Measurements from ENCODE around the gene POMGNT2.

Gene POMGNT2

GRCh38 chr3:43030162-43030935, 75.5 kb downstream of the POMGNT2 start:
- H4K8ac ChIP-seq (ENCODE audit: low read depth, low read length): no peak overlapping the region
- no peak overlapping the region for H2BK120ac ChIP-seq (ENCODE audit: low read depth, low read length)
- H3K4ac ChIP-seq (ENCODE audit: low read length): no peak overlapping the region
- no peak overlapping the region for H2AK5ac ChIP-seq (ENCODE audit: low read depth, low read length)
- no CpG with 5 or more reads among the region's 15 CpGs for WGBS, 2 donors (ENCODE audit: extremely low coverage in 2 of 2, insufficient read length in 2 of 2, insufficient replicate concordance in 1 of 2)
- H3K27ac ChIP-seq (replicated peaks; ENCODE audit: low read length): no peak overlapping the region
- H3K36me3 ChIP-seq (replicated peaks in 1 of 2; ENCODE audit: control insufficient read depth in 2 of 2, insufficient read depth in 2 of 2, low read length in 2 of 2): no peaks in the 10 kb centered on the region
- no peak overlapping the region for H3K9ac ChIP-seq (ENCODE audit: low read depth, low read length, poor library complexity)
- H3K4me2 ChIP-seq (ENCODE audit: insufficient read depth, low read length, poor library complexity, severe bottlenecking): no peak overlapping the region
- no peak overlapping the region for H2BK12ac ChIP-seq (ENCODE audit: low read length)
- H2BK5ac ChIP-seq (ENCODE audit: low read length): no peak overlapping the region
- H2BK15ac ChIP-seq (ENCODE audit: low read length): no peak overlapping the region
- no peak overlapping the region for H3K18ac ChIP-seq (ENCODE audit: low read length)
- H3K4me1 ChIP-seq (ENCODE audit: control insufficient read depth in 2 of 2, insufficient read depth in 1 of 2, low read depth in 1 of 2, low read length in 2 of 2): peaks cover 0 to 7% of the 10 kb centered on the region in 2 donors
- H3K9me3 ChIP-seq (replicated peaks in 1 of 2; ENCODE audit: control insufficient read depth in 2 of 2, insufficient read depth in 1 of 2, low read depth in 1 of 2, low read length in 2 of 2): no peaks in the 10 kb centered on the region
- H3K79me1 ChIP-seq (ENCODE audit: low read depth, low read length): peaks cover 2% of the 10 kb centered on the region
- peaks cover 0 to 5% (median 2%) of the 10 kb centered on the region in 3 experiments for H3K27me3 ChIP-seq (ENCODE audit: control insufficient read depth in 3 of 3, insufficient read depth in 3 of 3, low read depth in 1 of 3, low read length in 3 of 3)
- H3K4me3 ChIP-seq (ENCODE audit: low read length in 2 of 2): no peak overlapping the region
- H4K91ac ChIP-seq (ENCODE audit: low read depth, low read length, poor library complexity): no peak overlapping the region
- no peak for DNase-seq (ENCODE audit: low spot score)
- H2AFZ ChIP-seq (ENCODE audit: low read length): no peak overlapping the region
- no peak overlapping the region for H3K14ac ChIP-seq (ENCODE audit: low read length)
- H3K23ac ChIP-seq (ENCODE audit: low read depth, low read length, poor library complexity): no peak overlapping the region
